NT2/D1 (cell line): ENCODE data around the gene SGCA.

Experiments used
- SUZ12 ChIP-seq: IDR thresholded peaks from 2 replicates; pipeline ENCODE4 v1.6.1; 2011; ENCODE audit not compliant: insufficient read length, insufficient read depth; ENCODE audit errors: extremely low read depth
- YY1 ChIP-seq: IDR thresholded peaks from 2 replicates; pipeline ENCODE4 v1.6.1; 2011; ENCODE audit not compliant: insufficient read length, insufficient read depth

- no peak for TF ChIP-seq YY1
- no peak for TF ChIP-seq SUZ12
These were observed 11.7 kb downstream of the SGCA start for GRCh38 chr17:50177476-50177875.
